Transverse colon (tissue), 4 donors: ENCODE results near the gene CLK1.

Experiments
- CTCF ChIP-seq, 5 experiments: fragments of 200-600 bp in 3 of 5; fragments of 450-650 bp in 2 of 5; sonication (generic) in 3 of 5; IDR thresholded peaks; 1 replicate in 2 of 5; 2 replicates in 3 of 5; pipeline ENCODE4 v1.5.1; 2016 to 2017; ENCODE audit warnings: antibody characterized with exemption in 5 of 5, inconsistent platforms in 3 of 5, mild to moderate bottlenecking in 2 of 5, moderate library complexity in 1 of 5
- POLR2A ChIP-seq: fragments of 450-650 bp; IDR thresholded peaks from one replicate; pipeline ENCODE4 v1.6.1; 2016; ENCODE audit warnings: antibody characterized with exemption, mild to moderate bottlenecking, moderate library complexity
- POLR2AphosphoS5 ChIP-seq, 3 donors: sonication (generic); formaldehyde crosslinking; IDR thresholded peaks; one replicate each; pipeline ENCODE4 v1.6.1; 2016; ENCODE audit warnings: antibody characterized with exemption in 3 of 3

- TF ChIP-seq CTCF (IDR thresholded peaks at IDR 0.05) (no peak), POLR2A (peak; percentile 99), POLR2AphosphoS5 (IDR thresholded peaks at IDR 0.05) (peak; percentile 98 to 99 (median 99))
These were observed 52.9 kb downstream of the CLK1 start, which contains the start of gene BZW1 for GRCh38 chr2:200811333-200812121.
